Measurements from ENCODE around the gene SPHKAP.
"Not testable (repeated sequence)": the region's sequence is repeated elsewhere in the genome, so short reads cannot be mapped to it uniquely, and the experiment has no call there.

Gene SPHKAP

GRCh38 chr2:228181098-228182019 is at the start of gene SPHKAP:
TSS of gene SPHKAP (minus strand) at chr2:228181687. CDS start at chr2:228181598, 89 bp downstream.
- no peak for DNase-seq (ENCODE audit: low read depth)

GRCh38 chr2:228227466-228227865 is 46.0 kb upstream of the SPHKAP start:
- DNase-seq (ENCODE audit: low read depth): no peak

- DNase-seq (ENCODE audit: low read depth): no peak
These were observed 42.9 kb upstream of the SPHKAP start for GRCh38 chr2:228224410-228224809.

GRCh38 chr2:228218593-228218992 is 37.1 kb upstream of the SPHKAP start:
- not testable (repeated sequence) for DNase-seq (ENCODE audit: low read depth)

- DNase-seq (ENCODE audit: low read depth): no peak
These were observed 16.0 kb upstream of the SPHKAP start for GRCh38 chr2:228197504-228197903.

GRCh38 chr2:228180181-228181097 is 1.0 kb downstream of the SPHKAP start:
- DNase-seq (ENCODE audit: low read depth): no peak

GRCh38 chr2:228167290-228167689 is 14.2 kb downstream of the SPHKAP start:
- no peak for DNase-seq (ENCODE audit: low read depth)

GRCh38 chr2:228164718-228165117 is 16.8 kb downstream of the SPHKAP start:
- no peak for DNase-seq (ENCODE audit: low read depth)

GRCh38 chr2:228157841-228158240 is 23.6 kb downstream of the SPHKAP start:
- DNase-seq (ENCODE audit: low read depth): no peak

- no peak for DNase-seq (ENCODE audit: low read depth)
These were observed 36.5 kb downstream of the SPHKAP start for GRCh38 chr2:228144961-228145360.

- DNase-seq (ENCODE audit: low read depth): no peak
These were observed 40.5 kb downstream of the SPHKAP start for GRCh38 chr2:228140934-228141528.

GRCh38 chr2:228136027-228136426 is 45.5 kb downstream of the SPHKAP start:
- DNase-seq (ENCODE audit: low read depth): no peak

- DNase-seq (ENCODE audit: low read depth): no peak
These were observed 46.2 kb downstream of the SPHKAP start for GRCh38 chr2:228135300-228135699.

GRCh38 chr2:228131833-228132232 is 49.7 kb downstream of the SPHKAP start:
- no peak for DNase-seq (ENCODE audit: low read depth)

GRCh38 chr2:228126401-228126800 is 55.1 kb downstream of the SPHKAP start:
- no peak for DNase-seq (ENCODE audit: low read depth)

GRCh38 chr2:228118940-228119339 is 62.5 kb downstream of the SPHKAP start:
- no peak for DNase-seq (ENCODE audit: low read depth)

- DNase-seq (ENCODE audit: low read depth): no peak
These were observed 73.6 kb downstream of the SPHKAP start for GRCh38 chr2:228107846-228108245.

GRCh38 chr2:228105526-228106250 is 75.8 kb downstream of the SPHKAP start:
- no peak for DNase-seq (ENCODE audit: low read depth)

- no peak for DNase-seq (ENCODE audit: low read depth)
These were observed 77.3 kb downstream of the SPHKAP start for GRCh38 chr2:228104215-228104614.

GRCh38 chr2:228103379-228103778 is 78.1 kb downstream of the SPHKAP start:
- DNase-seq (ENCODE audit: low read depth): no peak

GRCh38 chr2:228102949-228103348 is 78.5 kb downstream of the SPHKAP start:
- no peak for DNase-seq (ENCODE audit: low read depth)
